Left renal cortex interstitium (tissue), 4 donors: ENCODE results near the gene ZSCAN5A. TPM values are rescaled to one million over a fixed set of nuclear protein-coding genes. Genes with fewer than 3 reads are reported as not detected.
A peak's percentile ranks its signal among the peaks of the same experiment; 100 is the strongest.
"Not testable (repeated sequence)": the region's sequence is repeated elsewhere in the genome, so short reads cannot be mapped to it uniquely, and the experiment has no call there.

ENCODE experiments used
- DNase-seq, 4 donors: peaks; one replicate each; pipeline ENCODE4 v3.0.0-alpha.2; 2013; ENCODE audit warnings: low read depth in 4 of 4, low spot score in 2 of 4, missing footprints in 1 of 4
- polyA plus RNA-seq, 4 donors: library from polyadenylated mRNA; unstranded; fragments of 120-200 nt; gene quantifications; one replicate each; pipeline ENCODE4 v1.2.1, GENCODE V29; 2013; ENCODE audit not compliant: insufficient read length in 4 of 4

ZSCAN5A gene
- polyA plus RNA-seq, 4 donors: 10.7 to 20.0 (median 16.4) TPM

GRCh38 chr19:56315077-56315828 lies 614 bp upstream of the ZSCAN5A start:
- DNase-seq: peak; percentile 99 to 100 (median 100)

GRCh38 chr19:56314018-56314380 lies 640 bp downstream of the ZSCAN5A start:
- peak in 1 of 4 donors; percentile 36 for DNase-seq

- no peak for DNase-seq
These were observed 1.6 kb downstream of the ZSCAN5A start for GRCh38 chr19:56312787-56313657.

GRCh38 chr19:56312342-56312741 lies 2.3 kb downstream of the ZSCAN5A start:
- DNase-seq: no peak

GRCh38 chr19:56310462-56310861 lies 4.2 kb downstream of the ZSCAN5A start:
- no peak for DNase-seq

GRCh38 chr19:56309511-56310185 lies 5.0 kb downstream of the ZSCAN5A start:
- no peak for DNase-seq

GRCh38 chr19:56308792-56309191 lies 5.8 kb downstream of the ZSCAN5A start:
- no peak for DNase-seq

- not testable (repeated sequence) for DNase-seq
These were observed 7.6 kb downstream of the ZSCAN5A start for GRCh38 chr19:56307062-56307461.

- peak in 1 of 4 donors; percentile 27 for DNase-seq
These were observed 8.6 kb downstream of the ZSCAN5A start for GRCh38 chr19:56306016-56306415.

- no peak for DNase-seq
These were observed 10.4 kb downstream of the ZSCAN5A start for GRCh38 chr19:56304243-56304642.

GRCh38 chr19:56301886-56302620 lies 12.6 kb downstream of the ZSCAN5A start:
- DNase-seq: no peak

- DNase-seq: no peak
These were observed 13.5 kb downstream of the ZSCAN5A start for GRCh38 chr19:56301155-56301554.

GRCh38 chr19:56299688-56300087 lies 15.0 kb downstream of the ZSCAN5A start:
- DNase-seq: no peak

GRCh38 chr19:56297010-56297409 lies 17.6 kb downstream of the ZSCAN5A start:
- DNase-seq: no peak

- no peak for DNase-seq
These were observed 18.8 kb downstream of the ZSCAN5A start for GRCh38 chr19:56295531-56296455.

- no peak for DNase-seq
These were observed 20.1 kb downstream of the ZSCAN5A start for GRCh38 chr19:56294549-56294948.

- no peak for DNase-seq
These were observed 22.8 kb downstream of the ZSCAN5A start for GRCh38 chr19:56291867-56292266.

GRCh38 chr19:56290104-56290503 lies 24.5 kb downstream of the ZSCAN5A start:
- no peak for DNase-seq

GRCh38 chr19:56284746-56285145 lies 29.9 kb downstream of the ZSCAN5A start:
- no peak for DNase-seq
